HepG2 (cell line): ENCODE data around the gene SEMA3F. TPM values are rescaled to one million over a fixed set of nuclear protein-coding genes. Genes with fewer than 3 reads are reported as not detected.

ENCODE experiments used
- ATAC-seq: fragments of 200-7000 bp; cut with Tn5 transposase; 3 replicates; pipeline ENCODE4 v1.9.1; 2020; ENCODE audit warnings: mild to moderate bottlenecking, moderate library complexity
- BruUV-seq: library from RNA; stranded (reverse); fragments of 400-500 nt; replicated peaks from 2 replicates; lab custom pipeline; 2021; lab: Mats Ljungman, UMichigan
- CTCF ChIA-PET: fragments of 300-600 bp; formaldehyde crosslinking; extraction: SDS; loops from one replicate; lab custom pipeline; 2021; ENCODE audit warnings: low total read pairs, inconsistent platforms, low intra/inter-chr PET ratio; lab: Yijun Ruan, JAX
- POLR2A ChIA-PET: fragments of 350-600 bp; sonication (Branson Sonifier 250); formaldehyde crosslinking; loops from one replicate; lab custom pipeline; 2020; ENCODE audit warnings: antibody characterized with exemption, inconsistent platforms; lab: Yijun Ruan, JAX
- DNase-seq: peaks from one replicate; pipeline ENCODE4 v3.0.0-alpha.2; 2015; ENCODE audit warnings: low spot score
- FAIRE-seq: peaks from 3 replicates; lab custom pipeline; 2011; peaks lifted over from hg19 to GRCh38; lab: Jason Lieb, UNC
- H2AFZ ChIP-seq: one replicate; pipeline ENCODE4 v1.6.1; 2011; ENCODE audit warnings: low read length, inconsistent platforms
- H3K27ac ChIP-seq: fragments of 300-600 bp; 3 replicates; pipeline ENCODE4 v1.8.0; 2011; ENCODE audit warnings: mixed run types, mild to moderate bottlenecking, mixed read lengths, low read length, inconsistent platforms; ENCODE audit not compliant: insufficient read depth; ENCODE audit errors: extremely low read length
- H3K27me3 ChIP-seq, 2 experiments: fragments of 200-600 bp in 1 of 2; 2 replicates in 1 of 2; 3 replicates in 1 of 2; pipeline versions ENCODE4 v1.6.0 to v1.8.0; 2011; ENCODE audit warnings: low read length in 2 of 2, mild to moderate bottlenecking in 2 of 2, moderate library complexity in 2 of 2, inconsistent platforms in 1 of 2; ENCODE audit not compliant: insufficient read depth in 2 of 2, control insufficient read depth in 1 of 2
- H3K36me3 ChIP-seq, 2 experiments: fragments of 200-600 bp in 1 of 2; replicated peaks in 1 of 2; 2 replicates in 1 of 2; 3 replicates in 1 of 2; pipeline versions ENCODE4 v1.5.1 to v1.8.0; 2011; ENCODE audit warnings: low read length in 2 of 2, inconsistent platforms in 1 of 2; ENCODE audit not compliant: insufficient read depth in 2 of 2, control insufficient read depth in 1 of 2
- H3K4me1 ChIP-seq: 2 replicates; pipeline ENCODE4 v1.5.1; 2012; ENCODE audit warnings: low read length, inconsistent platforms; ENCODE audit not compliant: insufficient read depth
- H3K4me2 ChIP-seq: 2 replicates; pipeline ENCODE4 v1.6.0; 2011; ENCODE audit warnings: low read depth, low read length, inconsistent platforms
- H3K4me3 ChIP-seq, 3 experiments: fragments of 200-600 bp in 1 of 3; sonication (generic), shearing (Covaris generic) in 1 of 3; replicated peaks in 1 of 3; 2 replicates each; pipeline ENCODE4 v1.5.1; 2011 to 2016; ENCODE audit warnings: low read length in 3 of 3, inconsistent platforms in 2 of 3, low read depth in 2 of 3, mild to moderate bottlenecking in 2 of 3, control low read depth in 1 of 3, mixed read lengths in 1 of 3; ENCODE audit not compliant: insufficient read depth in 1 of 3
- H3K79me2 ChIP-seq: one replicate; pipeline ENCODE4 v1.6.1; 2011; ENCODE audit warnings: low read length, inconsistent platforms; ENCODE audit not compliant: insufficient read depth
- H3K9ac ChIP-seq: 2 replicates; pipeline ENCODE4 v1.6.0; 2011; ENCODE audit warnings: mild to moderate bottlenecking, low read depth, low read length, inconsistent platforms; ENCODE audit not compliant: insufficient read depth
- H3K9me3 ChIP-seq: 2 replicates; pipeline ENCODE4 v1.5.1; 2012; ENCODE audit warnings: mild to moderate bottlenecking, low read length
- H4K20me1 ChIP-seq: 2 replicates; pipeline ENCODE4 v1.6.0; 2011; ENCODE audit warnings: inconsistent platforms, mild to moderate bottlenecking, low read length, moderate library complexity; ENCODE audit not compliant: insufficient read depth
- BCL3 ChIP-seq: sonication (generic); formaldehyde crosslinking; IDR thresholded peaks from 2 replicates; pipeline ENCODE4 v1.5.1; 2020; ENCODE audit warnings: mild to moderate bottlenecking, missing genetic modification reagents, moderate library complexity
- JARID2 ChIP-seq: sonication (generic); formaldehyde crosslinking; IDR thresholded peaks from 2 replicates; pipeline ENCODE4 v1.8.1; 2023; ENCODE audit warnings: missing genetic modification reagents, inconsistent platforms; ENCODE audit not compliant: insufficient replicate concordance
- KLF6 ChIP-seq: IDR thresholded peaks from 2 replicates; pipeline ENCODE4 v1.8.0; 2016; ENCODE audit warnings: missing biosample characterization, missing genetic modification reagents
- LCORL ChIP-seq, 2 experiments: fragments of 450-650 bp in 1 of 2; sonication (generic) in 1 of 2; formaldehyde crosslinking in 1 of 2; IDR thresholded peaks; 2 replicates each; pipeline versions ENCODE4 v1.5.0 to v1.6.1; 2017 to 2020; ENCODE audit warnings: antibody characterized with exemption in 1 of 2, missing genetic modification reagents in 1 of 2
- MXD1 ChIP-seq: sonication (generic); formaldehyde crosslinking; IDR thresholded peaks from 2 replicates; pipeline ENCODE4 v1.4.0; 2020; ENCODE audit warnings: mild to moderate bottlenecking, missing genetic modification reagents
- MYPOP ChIP-seq: sonication (generic); formaldehyde crosslinking; IDR thresholded peaks from 2 replicates; pipeline ENCODE4 v1.8.1; 2023; ENCODE audit warnings: mild to moderate bottlenecking, moderate library complexity, missing genetic modification reagents
- TFAP4 ChIP-seq: sonication (generic); IDR thresholded peaks from 2 replicates; pipeline ENCODE4 v1.6.1; 2016; ENCODE audit warnings: low read depth, borderline replicate concordance
- UBTF ChIP-seq: sonication (generic); formaldehyde crosslinking; IDR thresholded peaks from 2 replicates; pipeline ENCODE4 v1.4.0; 2020; ENCODE audit warnings: mild to moderate bottlenecking, missing genetic modification reagents
- ZBTB34 ChIP-seq: sonication (generic); formaldehyde crosslinking; IDR thresholded peaks from 2 replicates; pipeline ENCODE4 v1.8.0; 2022; ENCODE audit warnings: mild to moderate bottlenecking, missing genetic modification reagents
- ZFP1 ChIP-seq: IDR thresholded peaks from 2 replicates; pipeline ENCODE4 v1.6.1; 2016
- ZNF124 ChIP-seq: sonication (generic); formaldehyde crosslinking; IDR thresholded peaks from 2 replicates; pipeline ENCODE4 v1.4.0; 2020; ENCODE audit warnings: missing genetic modification reagents
- ZNF224 ChIP-seq: sonication (generic); formaldehyde crosslinking; IDR thresholded peaks from 2 replicates; pipeline ENCODE4 v1.5.0; 2020; ENCODE audit warnings: mild to moderate bottlenecking, missing genetic modification reagents
- ZNF382 ChIP-seq: sonication (generic); formaldehyde crosslinking; IDR thresholded peaks from 2 replicates; pipeline ENCODE4 v1.5.0; 2020; ENCODE audit warnings: missing genetic modification reagents, mild to moderate bottlenecking, borderline replicate concordance
- ZNF605 ChIP-seq: sonication (generic); formaldehyde crosslinking; IDR thresholded peaks from 2 replicates; pipeline ENCODE4 v1.8.0; 2022; ENCODE audit warnings: mild to moderate bottlenecking, missing genetic modification reagents
- WGBS: methylation state at CpG from one replicate; pipeline ENCODE4 v1.1.6; 2017; ENCODE audit warnings: low lambda C conversion rate; 5-methylcytosine and 5-hydroxymethylcytosine counted together
- in situ Hi-C: cut with HindIII; loops from 2 replicates; pipeline ENCODE4 v1.10.0; 2017; ENCODE audit warnings: low pct_unique_long_range_greater_than_20kb; ENCODE audit not compliant: extremely low pct_ligation_motif_present
- intact Hi-C: fragments of 100-400 bp; cut with micrococcal nuclease; formaldehyde crosslinking; loops from one replicate; pipeline ENCODE4 v1.10.0; 2022; ENCODE audit not compliant: unreplicated experiment
- polyA plus RNA-seq, 8 experiments: library from polyadenylated mRNA; depleted of rRNA in 3 of 8; stranded (reverse) in 7 of 8; unstranded in 1 of 8; fragments of >200 nt; fragmentation: Illumina TruSeq in 4 of 8; extraction: Trizol in 4 of 8; gene quantifications; 2 replicates each; pipeline versions ENCODE4 v1.2.1 to v1.2.3, GENCODE V29; 2011 to 2016; ENCODE audit warnings: low read depth in 4 of 8, missing spikeins in 1 of 8, mixed read lengths in 1 of 8; ENCODE audit not compliant: insufficient read depth in 1 of 8
- total RNA-seq, 5 experiments: library from RNA; depleted of rRNA; stranded (reverse); fragments of >200 nt; fragmentation: Illumina TruSeq; extraction: Trizol; gene quantifications; 2 replicates each; pipeline ENCODE4 v1.2.3, GENCODE V29; 2016; ENCODE audit warnings: low read depth in 1 of 5

The SEMA3F gene
- total and polyA plus RNA-seq, 2 of the 13 experiments (the other 11 are each of a cell fraction or from before 2014, with no cell fraction given): 7.6 to 17.2 TPM

- no peak for TF ChIP-seq JARID2 (CRISPR knock-in tag)
- no peak for TF ChIP-seq ZNF124
- TF ChIP-seq MXD1 (CRISPR knock-in tag): no peak
- no peak for TF ChIP-seq ZNF382
- no peak for TF ChIP-seq KLF6 (CRISPR knock-in tag)
- TF ChIP-seq UBTF (CRISPR knock-in tag): peak; percentile 49; the same call in 1 of the 2 replicates
- peak; percentile 90 for TF ChIP-seq TFAP4
Measured at GRCh38 chr3:50167069-50167840, 12.1 kb downstream of the SEMA3F start (continued).

- in situ Hi-C loops (no loop called here), intact Hi-C loops (no loop called here)
- Histone ChIP-seq H3K36me3 (no peaks in the 10 kb centered on the region), H3K9ac (peak overlapping the region; percentile 4; the same call in 1 of the 2 replicates), H3K4me3 (no peak overlapping the region), H3K4me1 (peaks cover 99% of the 10 kb centered on the region), H3K27ac (peak overlapping the region; percentile 66), H3K9me3 (no peaks in the 10 kb centered on the region), H3K27me3 (no peaks in the 10 kb centered on the region), H3K4me2 (peak overlapping the region; percentile 45), H4K20me1 (no peaks in the 10 kb centered on the region), H2AFZ (no peak overlapping the region), H3K79me2 (peaks cover 5% of the 10 kb centered on the region)
- BruUV-seq: no TSS peak
- ChIA-PET POLR2A (interaction anchor here (0.8 to 2.8 kb wide), 10 partner anchors 10 to 97 kb away, joined by 3 to 23 read pairs (median 4); no protein-coding TSS in a partner anchor), CTCF (no interaction called here)
- WGBS: 64% methylated on average over 6 of the region's 7 CpGs
- ATAC-seq (peak; percentile 5; the same call in 1 of the 3 replicates), FAIRE-seq (peak; percentile 67), DNase-seq (no peak)
- TF ChIP-seq ZNF224 (CRISPR knock-in tag) (no peak), ZFP1 (CRISPR knock-in tag) (no peak), ZBTB34 (CRISPR knock-in tag) (0 out of 2 replicates have a peak, but pooled peaks have one; percentile 57), BCL3 (0 out of 2 replicates have a peak, but pooled peaks have one; percentile 2), LCORL (IDR thresholded peaks at IDR 0.05) (no peak), LCORL (CRISPR knock-in tag; IDR thresholded peaks at IDR 0.05) (peak; percentile 14; the same call in 1 of the 2 replicates), MYPOP (CRISPR knock-in tag) (no peak), ZNF605 (CRISPR knock-in tag) (peak; percentile 68; the same call in 1 of the 2 replicates)
Measured at GRCh38 chr3:50167841-50168209, 12.7 kb downstream of the SEMA3F start.
